Progenitor cell of endocrine pancreas (in vitro differentiated cells): ENCODE measurements around the gene PDIA5. TPM values are rescaled to one million over a fixed set of nuclear protein-coding genes. Genes with fewer than 3 reads are reported as not detected.

Experiments used
- DNase-seq: peaks from one replicate; pipeline ENCODE4 v3.0.0; 2021; ENCODE audit warnings: low spot score; ENCODE audit not compliant: unreplicated experiment
- H3K27ac Mint-ChIP-seq: 2 replicates; pipeline ENCODE4 v1.8.0; 2021; ENCODE audit warnings: mild to moderate bottlenecking, moderate library complexity, mixed read lengths
- H3K27me3 Mint-ChIP-seq: 2 replicates; pipeline ENCODE4 v1.8.0; 2021; ENCODE audit warnings: mixed read lengths
- H3K36me3 Mint-ChIP-seq: 2 replicates; pipeline ENCODE4 v1.8.0; 2022; ENCODE audit warnings: mixed read lengths; ENCODE audit not compliant: insufficient read depth
- H3K4me1 Mint-ChIP-seq: 2 replicates; pipeline ENCODE4 v1.8.0; 2021; ENCODE audit warnings: low read depth, mixed read lengths
- H3K4me3 Mint-ChIP-seq: 2 replicates; pipeline ENCODE4 v1.8.0; 2021; ENCODE audit warnings: low read depth, mild to moderate bottlenecking, moderate library complexity, mixed read lengths
- H3K9me3 Mint-ChIP-seq: 2 replicates; pipeline ENCODE4 v1.8.0; 2021; ENCODE audit warnings: low read depth, mixed read lengths
- total RNA-seq: library from RNA; stranded (reverse); gene quantifications from 2 replicates; pipeline ENCODE4 v1.2.1, GENCODE V29; 2021
- TF ChIP-seq, protein P1 (sequence below): fragments of 200-600 bp; sonication (generic); IDR thresholded peaks from one replicate; pipeline ENCODE4 v1.5.0; 2021; ENCODE audit warnings: antibody characterized with exemption, mild to moderate bottlenecking; ENCODE audit not compliant: unreplicated experiment

The PDIA5 gene
- total RNA-seq, 1 donor from 2014 or later = 22.2 TPM

DNA sequence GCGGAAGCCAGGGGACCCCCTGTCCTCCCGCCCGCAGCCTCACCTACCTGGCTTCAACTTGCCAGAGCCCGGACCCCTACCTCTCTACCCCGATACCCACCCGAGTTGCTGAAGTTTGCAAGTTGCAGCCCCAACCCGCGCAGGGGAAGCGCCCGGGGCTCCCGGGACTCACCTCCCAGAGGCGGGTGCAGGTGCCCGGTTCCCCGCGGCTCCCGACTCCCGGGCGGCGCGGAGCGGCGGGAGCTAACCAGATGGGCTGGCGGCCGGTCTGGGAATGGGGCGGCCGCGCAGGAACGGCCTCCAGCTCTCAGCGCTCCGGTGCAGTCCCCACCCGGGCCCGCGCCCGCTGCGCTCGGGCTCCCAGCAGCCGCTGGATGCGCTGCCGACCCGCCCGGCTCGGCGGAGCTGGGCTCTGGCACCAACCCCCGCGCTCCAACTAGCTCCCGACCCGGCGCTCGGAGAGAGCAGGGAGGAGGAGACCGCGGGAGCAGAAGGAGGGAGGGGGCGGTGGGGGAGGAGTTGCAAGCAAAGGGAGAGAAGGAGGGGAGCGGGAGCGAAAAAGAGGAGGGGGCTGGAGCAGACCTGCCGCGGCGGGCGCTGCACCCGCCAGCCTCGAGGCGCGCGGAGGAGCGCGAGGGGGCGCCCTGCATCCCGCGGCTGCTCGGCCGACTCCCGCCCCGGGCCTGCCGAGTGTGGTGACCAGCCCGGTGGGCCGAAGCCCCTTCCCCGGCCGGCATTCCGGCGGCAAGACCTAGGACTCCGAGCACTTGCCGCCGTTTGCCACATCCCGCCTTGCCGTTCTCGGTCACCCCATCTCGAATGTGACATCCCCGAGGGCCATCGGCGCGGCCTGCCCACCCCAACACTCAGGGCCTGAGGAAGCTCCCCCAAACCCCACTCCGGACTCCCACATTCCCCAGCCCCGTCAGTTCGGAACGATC lies 39.3 kb upstream of the PDIA5 start, which contains the start of gene SEMA5B:
Gene SEMA5B (minus strand): TSS at position 472 of the 941 bp plus-strand sequence. CDS start 66,500 bp downstream, outside the sequence.
- Mint-ChIP-seq H3K4me3 (peak within 1 kb of the TSS; percentile 66), H3K36me3 (no peaks in the 10 kb centered on the region), H3K27me3 (peaks cover 59% of the 10 kb centered on the region), H3K9me3 (no peaks in the 10 kb centered on the region), H3K27ac (peak within 1 kb of the TSS; percentile 26), H3K4me1 (peaks cover 15% of the 10 kb centered on the region)
- peak; percentile 55 for DNase-seq
- TF ChIP-seq, protein P1, sequence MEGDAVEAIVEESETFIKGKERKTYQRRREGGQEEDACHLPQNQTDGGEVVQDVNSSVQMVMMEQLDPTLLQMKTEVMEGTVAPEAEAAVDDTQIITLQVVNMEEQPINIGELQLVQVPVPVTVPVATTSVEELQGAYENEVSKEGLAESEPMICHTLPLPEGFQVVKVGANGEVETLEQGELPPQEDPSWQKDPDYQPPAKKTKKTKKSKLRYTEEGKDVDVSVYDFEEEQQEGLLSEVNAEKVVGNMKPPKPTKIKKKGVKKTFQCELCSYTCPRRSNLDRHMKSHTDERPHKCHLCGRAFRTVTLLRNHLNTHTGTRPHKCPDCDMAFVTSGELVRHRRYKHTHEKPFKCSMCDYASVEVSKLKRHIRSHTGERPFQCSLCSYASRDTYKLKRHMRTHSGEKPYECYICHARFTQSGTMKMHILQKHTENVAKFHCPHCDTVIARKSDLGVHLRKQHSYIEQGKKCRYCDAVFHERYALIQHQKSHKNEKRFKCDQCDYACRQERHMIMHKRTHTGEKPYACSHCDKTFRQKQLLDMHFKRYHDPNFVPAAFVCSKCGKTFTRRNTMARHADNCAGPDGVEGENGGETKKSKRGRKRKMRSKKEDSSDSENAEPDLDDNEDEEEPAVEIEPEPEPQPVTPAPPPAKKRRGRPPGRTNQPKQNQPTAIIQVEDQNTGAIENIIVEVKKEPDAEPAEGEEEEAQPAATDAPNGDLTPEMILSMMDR = peak; percentile 67

DNA sequence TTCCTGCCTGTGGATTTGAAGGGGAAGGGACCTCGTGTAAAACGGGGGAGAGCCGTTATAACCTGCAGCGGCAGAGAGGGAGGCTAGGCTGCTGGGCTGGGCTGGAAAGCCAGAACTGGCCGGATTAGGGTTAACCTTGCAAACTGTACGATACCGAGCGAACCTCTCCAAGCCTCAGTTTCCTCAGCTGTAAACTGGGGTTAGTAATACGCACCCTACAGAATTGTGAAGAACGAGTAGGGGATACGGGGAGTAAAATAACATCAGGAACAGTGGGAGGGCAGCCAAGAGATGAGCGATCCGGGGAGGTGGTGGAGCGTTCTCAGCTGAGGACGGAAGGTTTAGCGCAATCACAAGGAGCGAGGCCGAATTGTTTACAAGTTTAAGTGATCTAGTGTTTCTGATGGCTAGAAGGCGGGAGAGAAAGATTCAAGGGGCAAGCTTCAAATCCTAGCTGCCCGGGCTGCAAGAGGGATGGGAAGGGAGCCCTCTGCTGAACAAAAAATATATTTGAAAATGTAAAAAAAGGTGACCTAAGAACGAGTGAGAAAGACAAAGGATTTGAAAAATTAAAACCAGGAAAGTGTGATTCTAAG lies 38.5 kb upstream of the PDIA5 start:
- DNase-seq = no peak
- peaks cover 15% of the 10 kb centered on the region for H3K4me1 Mint-ChIP-seq
- H3K27ac Mint-ChIP-seq = peak overlapping the region; percentile 26
- TF ChIP-seq, protein P1 = peak; percentile 48
- H3K36me3 Mint-ChIP-seq = no peaks in the 10 kb centered on the region
- peak overlapping the region; percentile 60 for H3K4me3 Mint-ChIP-seq
- H3K27me3 Mint-ChIP-seq = peaks cover 52% of the 10 kb centered on the region
- no peaks in the 10 kb centered on the region for H3K9me3 Mint-ChIP-seq

DNA sequence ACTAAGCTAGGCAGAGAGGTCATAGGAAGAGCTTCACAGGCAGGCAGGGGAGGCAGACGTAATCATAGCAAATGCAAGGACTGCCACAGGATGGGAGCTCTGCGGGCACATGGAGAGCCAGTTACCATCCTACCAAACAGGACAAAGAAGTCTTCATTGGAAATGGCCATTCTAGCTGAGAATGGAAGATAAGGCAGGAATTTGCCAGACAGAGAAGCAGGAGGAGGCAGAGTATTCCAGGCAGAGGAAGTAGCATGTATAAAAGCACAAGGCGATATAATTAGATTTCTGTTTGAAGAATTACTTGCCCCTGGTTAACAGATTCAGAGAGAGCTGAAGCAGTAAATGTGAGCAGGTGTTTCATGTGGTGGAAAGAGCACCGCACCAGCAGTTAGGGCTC lies 35.8 kb upstream of the PDIA5 start:
- peaks cover 12% of the 10 kb centered on the region for H3K4me1 Mint-ChIP-seq
- no peak for DNase-seq
- H3K9me3 Mint-ChIP-seq = no peaks in the 10 kb centered on the region
- H3K27ac Mint-ChIP-seq = no peak overlapping the region
- H3K4me3 Mint-ChIP-seq = no peak overlapping the region
- H3K36me3 Mint-ChIP-seq = no peaks in the 10 kb centered on the region
- TF ChIP-seq, protein P1 = no peak
- peaks cover 40% of the 10 kb centered on the region for H3K27me3 Mint-ChIP-seq

DNA sequence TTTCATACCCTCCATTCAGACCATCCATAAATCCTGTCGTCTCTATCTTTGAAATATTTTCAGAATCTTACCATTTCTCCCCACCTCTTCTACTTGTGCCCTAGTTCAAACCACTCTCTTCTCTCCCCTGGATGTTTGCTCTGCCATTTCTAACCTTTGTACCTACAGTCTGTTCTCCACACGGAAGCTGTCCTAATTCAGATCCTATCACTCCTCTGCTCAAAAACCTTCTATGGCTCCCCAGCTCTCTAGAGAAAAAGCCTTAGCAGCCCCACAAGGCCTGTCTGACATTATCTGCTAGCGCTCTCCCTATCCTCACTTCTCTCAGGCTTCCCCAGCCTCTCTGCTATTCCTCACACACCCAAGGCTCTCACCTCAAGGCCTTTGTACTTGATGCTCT lies 34.8 kb upstream of the PDIA5 start:
- peaks cover 11% of the 10 kb centered on the region for H3K4me1 Mint-ChIP-seq
- TF ChIP-seq, protein P1 = no peak
- DNase-seq = no peak
- peaks cover 38% of the 10 kb centered on the region for H3K27me3 Mint-ChIP-seq
- H3K36me3 Mint-ChIP-seq = no peaks in the 10 kb centered on the region
- H3K4me3 Mint-ChIP-seq = no peak overlapping the region
- H3K27ac Mint-ChIP-seq = no peak overlapping the region
- no peaks in the 10 kb centered on the region for H3K9me3 Mint-ChIP-seq

DNA sequence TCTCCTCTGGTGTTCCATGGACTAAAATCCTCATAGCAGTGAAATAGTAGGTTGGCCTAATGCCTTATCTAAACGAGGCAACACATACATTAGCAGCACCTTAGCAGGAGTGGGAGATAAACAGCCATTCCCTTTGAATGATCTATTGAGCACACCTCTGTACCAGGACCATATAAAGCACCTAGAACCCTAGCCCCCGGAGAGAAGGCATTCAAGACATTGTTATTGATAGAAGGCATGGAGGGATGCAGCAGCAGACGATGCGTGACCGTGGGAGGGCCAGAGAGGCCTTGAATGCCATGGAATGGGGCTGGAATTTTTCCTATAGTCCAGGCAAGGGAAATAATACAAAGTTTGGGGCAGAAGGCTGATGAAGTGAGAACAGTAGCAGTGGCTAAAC lies 32.7 kb upstream of the PDIA5 start:
- no peak overlapping the region for H3K27ac Mint-ChIP-seq
- H3K9me3 Mint-ChIP-seq = no peaks in the 10 kb centered on the region
- TF ChIP-seq, protein P1 = no peak
- no peaks in the 10 kb centered on the region for H3K36me3 Mint-ChIP-seq
- no peak for DNase-seq
- no peak overlapping the region for H3K4me3 Mint-ChIP-seq
- peaks cover 5% of the 10 kb centered on the region for H3K4me1 Mint-ChIP-seq
- peaks cover 40% of the 10 kb centered on the region for H3K27me3 Mint-ChIP-seq
